K562 (cell line): Measurements from ENCODE around the gene HTR3E.

Experiments used
- ZNF143 ChIP-seq: sonication (generic); formaldehyde crosslinking; IDR thresholded peaks from 2 replicates; pipeline ENCODE4 v1.9.0; 2022; ENCODE audit warnings: mild to moderate bottlenecking, missing genetic modification reagents
- ZNF146 ChIP-seq: IDR thresholded peaks from one replicate; pipeline ENCODE4 v1.6.1; 2018; ENCODE audit warnings: missing compliant biosample characterization; ENCODE audit not compliant: unreplicated experiment

GRCh38 chr3:184082034-184082433, 14.8 kb upstream of the HTR3E start:
- TF ChIP-seq ZNF143, result no peak
- no peak for TF ChIP-seq ZNF146
